ENCODE results near the gene NUP62.

- TF ChIP-seq CTCF (IDR thresholded peaks at IDR 0.05 in 2 of 3, conservative IDR thresholded peaks at IDR 0.05 in 1 of 3; ENCODE audit: borderline replicate concordance in 1 of 3, insufficient read depth in 1 of 3, low read depth in 2 of 3, low read length in 2 of 3) (no peak), POLR2AphosphoS5 (IDR thresholded peaks at IDR 0.05; ENCODE audit: low read depth, low read length) (no peak), POLR2A (IDR thresholded peaks at IDR 0.05; ENCODE audit: borderline replicate concordance, extremely low read depth, insufficient read depth, insufficient read length) (no peak), ATF3 (IDR thresholded peaks at IDR 0.05) (no peak), REST (IDR thresholded peaks at IDR 0.05; ENCODE audit: low read depth) (no peak), ZBTB33 (IDR thresholded peaks at IDR 0.05; ENCODE audit: extremely low read depth, insufficient replicate concordance, low read length) (no peak), EGR1 (IDR thresholded peaks at IDR 0.05; ENCODE audit: low read depth) (no peak), RAD21 (IDR thresholded peaks at IDR 0.05; ENCODE audit: low read depth) (no peak), FOSL1 (IDR thresholded peaks at IDR 0.05; ENCODE audit: low read depth) (no peak), EZH2 (IDR thresholded peaks at IDR 0.05) (no peak), SP1 (IDR thresholded peaks at IDR 0.05; ENCODE audit: low read depth) (no peak), MAX (IDR thresholded peaks at IDR 0.05) (no peak), EZH2phosphoT487 (IDR thresholded peaks at IDR 0.05; ENCODE audit: borderline replicate concordance) (no peak), ELF1 (IDR thresholded peaks at IDR 0.05; ENCODE audit: borderline replicate concordance, low read depth) (no peak)
These were observed 23.2 kb upstream of the NUP62 start for GRCh38 chr19:49952479-49952836.
